Endothelial cell of umbilical vein (primary cell): ENCODE measurements around the gene INSYN2B. TPM values are rescaled to one million over a fixed set of nuclear protein-coding genes. Genes with fewer than 3 reads are reported as not detected.

Source experiments
- BruUV-seq: library from RNA; stranded (reverse); fragments of 400-500 nt; replicated peaks from 2 replicates; lab custom pipeline; 2021; lab: Mats Ljungman, UMichigan
- CTCF ChIA-PET: fragments of 300-600, 350-600 bp; sonication (Branson Sonifier 250); formaldehyde crosslinking; loops from one replicate; lab custom pipeline; 2021; ENCODE audit warnings: antibody characterized with exemption, inconsistent platforms; lab: Charles Lee
- POLR2A ChIA-PET: fragments of 300-600, 350-600 bp; sonication (Branson Sonifier 250); formaldehyde crosslinking; loops from one replicate; lab custom pipeline; 2021; ENCODE audit warnings: antibody characterized with exemption, inconsistent platforms; lab: Charles Lee
- DNase-seq: peaks from one replicate; pipeline ENCODE4 v3.0.0-alpha.2; 2011; ENCODE audit warnings: low read depth, low spot score
- FAIRE-seq: peaks from 2 replicates; lab custom pipeline; 2011; peaks lifted over from hg19 to GRCh38; lab: Jason Lieb, UNC
- H2AFZ ChIP-seq: 2 replicates; pipeline ENCODE4 v1.6.0; 2012; ENCODE audit warnings: low read depth, low read length, control low read depth, inconsistent platforms
- H3K27ac ChIP-seq: 2 replicates; pipeline ENCODE4 v1.5.1; 2011; ENCODE audit warnings: low read depth, mild to moderate bottlenecking, control low read depth, low read length, moderate library complexity; ENCODE audit not compliant: insufficient read depth
- H3K27me3 ChIP-seq, 2 experiments: 2 replicates each; pipeline versions ENCODE4 v1.6.0 to v1.6.1; 2011; ENCODE audit warnings: low read length in 2 of 2, mixed read lengths in 1 of 2; ENCODE audit not compliant: control insufficient read depth in 2 of 2, insufficient read depth in 2 of 2
- H3K36me3 ChIP-seq, 2 experiments: 2 replicates in 1 of 2; 3 replicates in 1 of 2; pipeline ENCODE4 v1.5.1; 2011; ENCODE audit warnings: low read length in 2 of 2, mild to moderate bottlenecking in 1 of 2, moderate library complexity in 1 of 2; ENCODE audit not compliant: control insufficient read depth in 2 of 2, insufficient read depth in 2 of 2; ENCODE audit errors: extremely low read depth in 1 of 2
- H3K4me1 ChIP-seq: 3 replicates; pipeline ENCODE4 v1.5.1; 2011; ENCODE audit warnings: mild to moderate bottlenecking, low read length; ENCODE audit not compliant: control insufficient read depth, insufficient read depth; ENCODE audit errors: extremely low read depth
- H3K4me2 ChIP-seq: 2 replicates; pipeline ENCODE4 v1.6.1; 2011; ENCODE audit warnings: low read length, control low read depth, mixed read lengths; ENCODE audit not compliant: insufficient read depth
- H3K4me3 ChIP-seq, 3 experiments: fragments of 200-600 bp in 1 of 3; sonication (generic), shearing (Covaris generic) in 1 of 3; replicated peaks in 1 of 3; 2 replicates each; pipeline ENCODE4 v1.5.1; 2011 to 2016; ENCODE audit warnings: control low read depth in 3 of 3, low read length in 3 of 3, mild to moderate bottlenecking in 2 of 3, inconsistent platforms in 1 of 3, low read depth in 1 of 3, moderate library complexity in 1 of 3; ENCODE audit not compliant: insufficient read depth in 1 of 3
- H3K79me2 ChIP-seq: 2 replicates; pipeline ENCODE4 v1.6.0; 2012; ENCODE audit warnings: low read length, inconsistent platforms; ENCODE audit not compliant: control insufficient read depth, insufficient read depth
- H3K9ac ChIP-seq: replicated peaks from 2 replicates; pipeline ENCODE3; 2011; ENCODE audit warnings: low read length, control low read depth; ENCODE audit not compliant: insufficient read depth; ENCODE audit errors: extremely low read depth
- H3K9me1 ChIP-seq: replicated peaks from 3 replicates; pipeline ENCODE4 v1.6.0; 2011; ENCODE audit warnings: mild to moderate bottlenecking, low read length; ENCODE audit not compliant: control insufficient read depth, insufficient read depth; ENCODE audit errors: extremely low read depth
- H3K9me3 ChIP-seq: replicated peaks from 2 replicates; pipeline ENCODE4 v1.5.1; 2012; ENCODE audit warnings: low read length, inconsistent platforms; ENCODE audit not compliant: control insufficient read depth, insufficient read depth
- H4K20me1 ChIP-seq: replicated peaks from 2 replicates; pipeline ENCODE3; 2011; ENCODE audit warnings: mild to moderate bottlenecking, low read length; ENCODE audit not compliant: control insufficient read depth, insufficient read depth; ENCODE audit errors: extremely low read depth
- EZH2 ChIP-seq: IDR thresholded peaks from 2 replicates; pipeline ENCODE4 v1.6.1; 2012; ENCODE audit warnings: borderline replicate concordance, low read depth, mild to moderate bottlenecking, moderate library complexity, low read length, inconsistent platforms; ENCODE audit not compliant: severe bottlenecking
- FOS ChIP-seq: IDR thresholded peaks from 2 replicates; pipeline ENCODE4 v1.6.1; 2011; ENCODE audit warnings: mild to moderate bottlenecking, low read length, moderate library complexity, borderline replicate concordance; ENCODE audit not compliant: insufficient read depth
- GATA2 ChIP-seq: IDR thresholded peaks from 2 replicates; pipeline ENCODE4 v1.7.0; 2011; ENCODE audit warnings: low read depth, mild to moderate bottlenecking, moderate library complexity, mixed read lengths, low read length; ENCODE audit not compliant: insufficient read length, insufficient read depth
- JUN ChIP-seq: IDR thresholded peaks from 2 replicates; pipeline ENCODE4 v1.6.1; 2011; ENCODE audit warnings: borderline replicate concordance, low read depth; ENCODE audit not compliant: insufficient read length, insufficient read depth
- MYC ChIP-seq: IDR thresholded peaks from one replicate; pipeline ENCODE4 v1.6.1; 2011; ENCODE audit warnings: mild to moderate bottlenecking, low read depth, low read length
- POLR2A ChIP-seq: IDR thresholded peaks from 2 replicates; pipeline ENCODE4 v1.6.1; 2012; ENCODE audit warnings: low read depth, mild to moderate bottlenecking, control low read depth, low read length
- POLR2AphosphoS5 ChIP-seq: IDR thresholded peaks from 2 replicates; pipeline ENCODE4 v1.6.1; 2012; ENCODE audit warnings: low read depth, mild to moderate bottlenecking, control low read depth, low read length, moderate library complexity; ENCODE audit not compliant: insufficient read depth
- dilution Hi-C: fragments of 300-500 bp; cut with MboI; formaldehyde crosslinking; loops from one replicate; pipeline ENCODE4 v1.15.0; 2019; ENCODE audit warnings: low sequenced_read_pairs; ENCODE audit not compliant: extremely low pct_ligation_motif_present
- intact Hi-C: fragments of 100-400 bp; cut with micrococcal nuclease; formaldehyde crosslinking; loops from one replicate; pipeline ENCODE4 v1.10.0; 2022
- polyA plus RNA-seq, 4 experiments: library from polyadenylated mRNA; depleted of rRNA in 3 of 4; stranded (reverse) in 3 of 4; unstranded in 1 of 4; fragments of >200 nt; gene quantifications; 2 replicates each; pipeline versions ENCODE4 v1.2.1 to v1.2.3, GENCODE V29; 2011 to 2012; ENCODE audit warnings: missing spikeins in 1 of 4
- total RNA-seq: library from RNA; stranded (reverse); gene quantifications from 2 replicates; pipeline ENCODE4 v1.2.3, GENCODE V29; 2021
- TF ChIP-seq, protein P1 (sequence below), 2 donors: IDR thresholded peaks; 1 replicate in 1 of 2; 2 replicates in 1 of 2; pipeline ENCODE4 v1.5.1; 2011; ENCODE audit warnings: low read length in 2 of 2, mild to moderate bottlenecking in 2 of 2, moderate library complexity in 2 of 2, control low read depth in 1 of 2, inconsistent platforms in 1 of 2, low read depth in 1 of 2; ENCODE audit not compliant: insufficient read depth in 1 of 2; ENCODE audit errors: extremely low read depth in 1 of 2
- TF ChIP-seq, protein P2 (sequence below): IDR thresholded peaks from 2 replicates; pipeline ENCODE4 v1.6.1; 2011; ENCODE audit not compliant: insufficient read depth, insufficient read length

Gene INSYN2B
- total and polyA plus RNA-seq, 2 donors (not counting 3 experiments of a cell fraction or from before 2014, with no cell fraction given): 8.2 to 17.1 TPM

DNA sequence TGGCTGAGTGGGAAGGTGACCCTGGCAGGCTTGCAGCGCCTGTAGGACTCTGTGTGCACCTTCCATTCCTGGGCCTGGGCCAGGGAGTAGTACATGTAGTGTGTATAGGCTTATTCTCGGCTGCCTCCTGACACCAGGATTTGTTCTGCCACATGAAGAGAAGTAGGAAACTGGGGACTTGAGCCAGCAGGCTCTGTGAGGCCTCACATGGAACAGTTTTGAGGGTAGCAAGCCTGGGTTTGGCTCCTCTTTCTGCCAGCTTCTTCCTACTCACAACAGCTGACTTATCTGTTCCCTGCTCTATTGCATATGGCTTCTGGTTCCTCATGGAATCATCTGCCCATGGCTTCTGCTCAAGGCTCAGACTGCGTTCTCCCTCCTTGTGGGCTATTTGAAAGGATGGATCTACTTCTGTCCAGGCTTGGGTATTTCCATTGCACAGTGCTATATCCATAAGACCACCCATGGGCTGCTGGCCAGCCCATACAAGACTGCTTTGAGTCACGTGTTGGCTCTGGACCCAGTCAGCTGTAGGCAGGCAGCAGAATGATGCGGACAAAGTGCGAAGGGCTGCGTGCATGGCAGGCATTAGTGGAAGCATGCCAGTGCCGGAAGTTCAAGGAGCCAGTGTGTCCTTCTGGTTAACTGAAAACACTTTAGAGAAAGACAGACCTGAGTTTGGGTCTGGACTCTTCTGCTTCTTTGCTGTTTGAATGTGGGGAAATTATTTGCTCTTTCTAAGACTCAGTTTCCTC is 11.0 kb upstream of the INSYN2B start:
- Histone ChIP-seq H3K9me3 (no peaks in the 10 kb centered on the region), H3K9ac (no peak overlapping the region), H3K79me2 (no peaks in the 10 kb centered on the region), H3K4me1 (peaks cover 26% of the 10 kb centered on the region), H3K4me2 (no peak overlapping the region), H3K27me3 (no peaks in the 10 kb centered on the region), H3K9me1 (no peaks in the 10 kb centered on the region), H3K27ac (no peak overlapping the region), H3K4me3 (no peak overlapping the region), H4K20me1 (no peaks in the 10 kb centered on the region), H3K36me3 (no peaks in the 10 kb centered on the region), H2AFZ (no peak overlapping the region)
- POLR2A ChIA-PET: no interaction called here
- BruUV-seq: no TSS peak
- TF ChIP-seq GATA2: no peak
- no peak for TF ChIP-seq JUN
- TF ChIP-seq MYC: no peak
- TF ChIP-seq, protein P1, sequence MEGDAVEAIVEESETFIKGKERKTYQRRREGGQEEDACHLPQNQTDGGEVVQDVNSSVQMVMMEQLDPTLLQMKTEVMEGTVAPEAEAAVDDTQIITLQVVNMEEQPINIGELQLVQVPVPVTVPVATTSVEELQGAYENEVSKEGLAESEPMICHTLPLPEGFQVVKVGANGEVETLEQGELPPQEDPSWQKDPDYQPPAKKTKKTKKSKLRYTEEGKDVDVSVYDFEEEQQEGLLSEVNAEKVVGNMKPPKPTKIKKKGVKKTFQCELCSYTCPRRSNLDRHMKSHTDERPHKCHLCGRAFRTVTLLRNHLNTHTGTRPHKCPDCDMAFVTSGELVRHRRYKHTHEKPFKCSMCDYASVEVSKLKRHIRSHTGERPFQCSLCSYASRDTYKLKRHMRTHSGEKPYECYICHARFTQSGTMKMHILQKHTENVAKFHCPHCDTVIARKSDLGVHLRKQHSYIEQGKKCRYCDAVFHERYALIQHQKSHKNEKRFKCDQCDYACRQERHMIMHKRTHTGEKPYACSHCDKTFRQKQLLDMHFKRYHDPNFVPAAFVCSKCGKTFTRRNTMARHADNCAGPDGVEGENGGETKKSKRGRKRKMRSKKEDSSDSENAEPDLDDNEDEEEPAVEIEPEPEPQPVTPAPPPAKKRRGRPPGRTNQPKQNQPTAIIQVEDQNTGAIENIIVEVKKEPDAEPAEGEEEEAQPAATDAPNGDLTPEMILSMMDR (IDR thresholded peaks at IDR 0.05; ENCODE audit: extremely low read depth in 1 of 2, insufficient read depth in 1 of 2, low read depth in 1 of 2, low read length in 2 of 2): no peak
- no peak for TF ChIP-seq EZH2
- TF ChIP-seq, protein P2, sequence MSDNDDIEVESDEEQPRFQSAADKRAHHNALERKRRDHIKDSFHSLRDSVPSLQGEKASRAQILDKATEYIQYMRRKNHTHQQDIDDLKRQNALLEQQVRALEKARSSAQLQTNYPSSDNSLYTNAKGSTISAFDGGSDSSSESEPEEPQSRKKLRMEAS: no peak
- TF ChIP-seq FOS: no peak
- TF ChIP-seq POLR2AphosphoS5: no peak
- TF ChIP-seq POLR2A: no peak
- no peak for FAIRE-seq
- dilution Hi-C loops (no loop called here), intact Hi-C loops (no loop called here)
- no peak for DNase-seq
- CTCF ChIA-PET: interaction anchor here (0.5 to 5.0 kb wide), 4 partner anchors 11 to 1744 kb away, joined by 3 to 38 read pairs (median 4); partner anchors contain the start of gene INSYN2B
